Coronary artery (tissue), 2 donors: ENCODE measurements around the gene WIPF1.
A peak's percentile ranks its signal among the peaks of the same experiment; 100 is the strongest.

ENCODE experiments used
- DNase-seq: peaks from one replicate; pipeline ENCODE4 v3.0.0-alpha.2; 2017; ENCODE audit warnings: low spot score
- H3K27ac ChIP-seq, 2 donors: fragments of 200-600 bp; sonication (generic); one replicate each; pipeline ENCODE4 v1.5.1; 2016 to 2019
- H3K4me3 ChIP-seq: fragments of 200-600 bp; sonication (generic); 2 replicates; pipeline ENCODE4 v1.5.1; 2016; ENCODE audit warnings: mild to moderate bottlenecking, moderate library complexity
- TF ChIP-seq, protein P1 (sequence below): fragments of 200-600 bp; sonication (generic); IDR thresholded peaks from one replicate; pipeline ENCODE4 v1.5.1; 2019; ENCODE audit warnings: antibody characterized with exemption

WIPF1 gene

GRCh38 chr2:174631009-174631981, 33.7 kb upstream of the WIPF1 start:
- Histone ChIP-seq H3K27ac (peak overlapping the region; percentile 3 to 51), H3K4me3 (no peak overlapping the region)
- TF ChIP-seq, protein P1, sequence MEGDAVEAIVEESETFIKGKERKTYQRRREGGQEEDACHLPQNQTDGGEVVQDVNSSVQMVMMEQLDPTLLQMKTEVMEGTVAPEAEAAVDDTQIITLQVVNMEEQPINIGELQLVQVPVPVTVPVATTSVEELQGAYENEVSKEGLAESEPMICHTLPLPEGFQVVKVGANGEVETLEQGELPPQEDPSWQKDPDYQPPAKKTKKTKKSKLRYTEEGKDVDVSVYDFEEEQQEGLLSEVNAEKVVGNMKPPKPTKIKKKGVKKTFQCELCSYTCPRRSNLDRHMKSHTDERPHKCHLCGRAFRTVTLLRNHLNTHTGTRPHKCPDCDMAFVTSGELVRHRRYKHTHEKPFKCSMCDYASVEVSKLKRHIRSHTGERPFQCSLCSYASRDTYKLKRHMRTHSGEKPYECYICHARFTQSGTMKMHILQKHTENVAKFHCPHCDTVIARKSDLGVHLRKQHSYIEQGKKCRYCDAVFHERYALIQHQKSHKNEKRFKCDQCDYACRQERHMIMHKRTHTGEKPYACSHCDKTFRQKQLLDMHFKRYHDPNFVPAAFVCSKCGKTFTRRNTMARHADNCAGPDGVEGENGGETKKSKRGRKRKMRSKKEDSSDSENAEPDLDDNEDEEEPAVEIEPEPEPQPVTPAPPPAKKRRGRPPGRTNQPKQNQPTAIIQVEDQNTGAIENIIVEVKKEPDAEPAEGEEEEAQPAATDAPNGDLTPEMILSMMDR = no peak
- no peak for DNase-seq

- DNase-seq = no peak
- no peak overlapping the region for H3K4me3 ChIP-seq
- TF ChIP-seq, protein P1 = no peak
- H3K27ac ChIP-seq = peak overlapping the region; percentile 3 to 51
These were observed 32.5 kb upstream of the WIPF1 start for GRCh38 chr2:174630107-174630506.

- H3K4me3 ChIP-seq = no peak overlapping the region
- no peak for DNase-seq
- TF ChIP-seq, protein P1 = no peak
- H3K27ac ChIP-seq = no peak overlapping the region
These were observed 31.9 kb upstream of the WIPF1 start for GRCh38 chr2:174629506-174629905.

DNA sequence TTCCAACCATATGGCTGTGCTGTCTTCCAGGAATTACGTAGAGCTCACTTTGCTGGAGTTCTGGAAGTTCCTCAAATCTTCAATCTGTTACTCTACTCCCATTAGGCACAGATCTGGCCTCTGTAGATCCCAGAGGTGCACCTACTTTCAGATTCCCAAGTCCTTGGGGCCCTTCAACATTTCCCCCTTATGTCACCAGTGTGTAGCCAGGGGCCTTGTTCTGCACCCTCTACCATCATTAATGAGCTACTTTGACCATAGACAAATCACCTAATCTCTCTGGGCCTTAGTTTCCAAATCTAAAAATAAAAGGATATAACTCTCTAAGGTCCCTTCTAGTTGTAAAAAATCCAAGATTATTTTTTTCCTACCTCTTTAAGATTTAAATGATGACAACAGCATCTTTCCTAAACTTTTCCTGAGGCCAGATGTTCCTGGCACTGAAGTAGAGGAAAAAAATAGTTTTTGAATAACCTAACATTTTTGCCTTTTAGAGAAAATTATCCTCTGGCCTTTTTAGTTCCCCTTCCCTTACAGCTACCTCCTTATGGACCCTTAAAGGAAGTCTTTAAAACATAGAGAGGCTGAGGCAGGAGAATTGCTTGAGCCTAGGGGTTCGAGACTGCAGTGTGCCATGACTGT, 31.0 kb upstream of the WIPF1 start:
- TF ChIP-seq, protein P1 = no peak
- no peak overlapping the region for H3K27ac ChIP-seq
- DNase-seq = no peak
- H3K4me3 ChIP-seq = no peak overlapping the region

- Histone ChIP-seq H3K4me3 (no peak overlapping the region), H3K27ac (no peak overlapping the region)
- no peak for DNase-seq
- TF ChIP-seq, protein P1 = no peak
These were observed 29.6 kb upstream of the WIPF1 start for GRCh38 chr2:174627216-174627615.

GRCh38 chr2:174624895-174625430, 27.4 kb upstream of the WIPF1 start:
- no peak overlapping the region for H3K27ac ChIP-seq
- TF ChIP-seq, protein P1 = no peak
- DNase-seq = no peak
- no peak overlapping the region for H3K4me3 ChIP-seq
